IPS-18c (cell line): ENCODE results near the gene IRF6.

Experiments
- H3K4me3 ChIP-seq: 2 replicates; pipeline ENCODE4 v1.7.0; 2013; ENCODE audit warnings: low read depth, mild to moderate bottlenecking, low read length, moderate library complexity; ENCODE audit not compliant: insufficient read depth
- H3K9me3 ChIP-seq: one replicate; pipeline ENCODE4 v1.6.1; 2013; ENCODE audit warnings: mild to moderate bottlenecking, low read length, moderate library complexity; ENCODE audit not compliant: control insufficient read depth, insufficient read depth

Gene IRF6

GRCh38 chr1:209827384-209828262, 21.7 kb upstream of the IRF6 start, which contains the start of gene UTP25:
Gene UTP25, plus strand, starts transcription at chr1:209827972. Its CDS starts 92 bp downstream, at chr1:209828064.
- Histone ChIP-seq H3K4me3 (peak within 1 kb of the TSS; percentile 60), H3K9me3 (no peaks in the 10 kb centered on the region)

GRCh38 chr1:209825591-209826434, 19.9 kb upstream of the IRF6 start:
- H3K4me3 ChIP-seq = no peak overlapping the region
- no peaks in the 10 kb centered on the region for H3K9me3 ChIP-seq

- H3K9me3 ChIP-seq = no peaks in the 10 kb centered on the region
- no peak overlapping the region for H3K4me3 ChIP-seq
Observed at GRCh38 chr1:209823143-209824041, 17.4 kb upstream of the IRF6 start.

- Histone ChIP-seq H3K4me3 (no peak overlapping the region), H3K9me3 (no peaks in the 10 kb centered on the region)
Observed at GRCh38 chr1:209822706-209823105, 16.8 kb upstream of the IRF6 start.

GRCh38 chr1:209820986-209821385, 15.0 kb upstream of the IRF6 start:
- Histone ChIP-seq H3K9me3 (peaks cover 2% of the 10 kb centered on the region), H3K4me3 (no peak overlapping the region)

GRCh38 chr1:209819058-209819457, 13.1 kb upstream of the IRF6 start:
- Histone ChIP-seq H3K9me3 (peaks cover 2% of the 10 kb centered on the region), H3K4me3 (no peak overlapping the region)

- Histone ChIP-seq H3K4me3 (no peak overlapping the region), H3K9me3 (peaks cover 2% of the 10 kb centered on the region)
Observed at GRCh38 chr1:209817691-209818090, 11.7 kb upstream of the IRF6 start.

- peaks cover 2% of the 10 kb centered on the region for H3K9me3 ChIP-seq
- H3K4me3 ChIP-seq = no peak overlapping the region
Observed at GRCh38 chr1:209816923-209817322, 11.0 kb upstream of the IRF6 start.

GRCh38 chr1:209815931-209816341, 10.0 kb upstream of the IRF6 start:
- Histone ChIP-seq H3K9me3 (peaks cover 2% of the 10 kb centered on the region), H3K4me3 (no peak overlapping the region)

GRCh38 chr1:209815490-209815889, 9.5 kb upstream of the IRF6 start:
- Histone ChIP-seq H3K4me3 (no peak overlapping the region), H3K9me3 (peaks cover 2% of the 10 kb centered on the region)

- Histone ChIP-seq H3K4me3 (no peak overlapping the region), H3K9me3 (peaks cover 2% of the 10 kb centered on the region)
Observed at GRCh38 chr1:209813902-209814301, 8.0 kb upstream of the IRF6 start.

GRCh38 chr1:209810783-209811182, 4.8 kb upstream of the IRF6 start:
- H3K4me3 ChIP-seq = no peak overlapping the region
- H3K9me3 ChIP-seq = no peaks in the 10 kb centered on the region

- no peaks in the 10 kb centered on the region for H3K9me3 ChIP-seq
- H3K4me3 ChIP-seq = no peak overlapping the region; the same call in 1 of the 2 replicates
Observed at GRCh38 chr1:209809611-209810010, 3.7 kb upstream of the IRF6 start.

GRCh38 chr1:209808059-209808581, 2.2 kb upstream of the IRF6 start:
- no peaks in the 10 kb centered on the region for H3K9me3 ChIP-seq
- H3K4me3 ChIP-seq = no peak overlapping the region

GRCh38 chr1:209807509-209807908, 1.6 kb upstream of the IRF6 start:
- Histone ChIP-seq H3K9me3 (no peaks in the 10 kb centered on the region), H3K4me3 (no peak overlapping the region)

- H3K9me3 ChIP-seq = no peaks in the 10 kb centered on the region
- peak overlapping the region; percentile 54 for H3K4me3 ChIP-seq
Observed at GRCh38 chr1:209805341-209805781, 581 bp downstream of the IRF6 start.

- H3K4me3 ChIP-seq = no peak overlapping the region
- no peaks in the 10 kb centered on the region for H3K9me3 ChIP-seq
Observed at GRCh38 chr1:209803568-209803967, 2.4 kb downstream of the IRF6 start.
